HG02610 (cell line): ENCODE measurements around the gene GPC6.

Experiments used
- ATAC-seq: cut with Tn5 transposase; IDR thresholded peaks from one replicate; pipeline ENCODE4 v1.9.1; 2021; ENCODE audit warnings: mild to moderate bottlenecking, moderate library complexity; ENCODE audit not compliant: unreplicated experiment

GPC6 gene

GRCh38 chr13:94138831-94139230 lies 912.2 kb downstream of the GPC6 start:
- no peak for ATAC-seq

DNA sequence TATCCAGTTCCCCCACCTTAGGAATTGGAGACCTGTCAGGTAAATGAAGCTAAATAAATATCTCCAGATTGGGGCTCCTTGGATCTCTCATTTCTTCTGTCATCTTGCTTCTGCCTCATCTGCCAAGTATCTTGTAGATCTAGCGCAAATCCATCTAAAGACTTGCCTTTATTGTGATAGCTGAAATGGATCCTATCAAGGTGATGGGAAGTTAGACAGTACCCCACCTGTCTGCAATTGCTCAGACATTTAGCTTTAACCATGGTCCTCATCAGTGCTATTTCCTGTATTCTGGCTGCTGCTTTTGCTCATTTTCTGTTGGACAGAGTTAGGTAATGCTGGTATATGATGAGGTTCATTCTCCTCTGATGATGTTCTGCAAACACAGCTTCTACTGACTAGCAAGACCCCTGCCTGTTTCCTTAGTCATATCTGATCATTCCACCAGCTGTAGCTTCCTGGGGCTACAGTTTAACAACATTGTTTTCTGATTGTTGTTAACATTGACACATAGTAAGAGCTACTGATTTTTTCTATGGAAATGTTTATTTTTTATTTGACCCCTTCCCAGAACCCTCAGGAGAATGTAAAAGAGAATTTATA lies 912.9 kb downstream of the GPC6 start:
- ATAC-seq = no peak

DNA sequence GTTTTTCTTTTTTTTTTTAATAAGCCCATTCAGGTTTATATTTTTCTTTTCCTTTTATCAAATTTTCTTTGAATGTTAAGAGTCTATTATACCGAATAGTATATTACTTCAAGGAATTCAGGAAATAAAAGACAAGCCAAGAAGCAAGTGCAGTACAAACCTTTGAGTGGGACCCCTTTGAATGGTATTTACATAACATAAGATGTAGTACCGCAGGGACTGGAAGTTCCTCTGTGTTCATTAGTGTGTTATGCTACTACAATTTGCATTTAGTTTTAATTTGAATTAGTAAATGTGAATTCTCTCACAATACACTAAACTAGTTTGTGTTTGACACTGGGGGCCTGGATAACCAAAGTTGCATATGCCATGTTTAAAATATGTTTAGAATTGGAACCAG lies 913.4 kb downstream of the GPC6 start:
- no peak for ATAC-seq

- no peak for ATAC-seq
These were observed 913.9 kb downstream of the GPC6 start for GRCh38 chr13:94140511-94140910.

- no peak for ATAC-seq
These were observed 917.2 kb downstream of the GPC6 start for GRCh38 chr13:94143624-94144350.

GRCh38 chr13:94145966-94146365 lies 919.4 kb downstream of the GPC6 start:
- ATAC-seq = no peak

DNA sequence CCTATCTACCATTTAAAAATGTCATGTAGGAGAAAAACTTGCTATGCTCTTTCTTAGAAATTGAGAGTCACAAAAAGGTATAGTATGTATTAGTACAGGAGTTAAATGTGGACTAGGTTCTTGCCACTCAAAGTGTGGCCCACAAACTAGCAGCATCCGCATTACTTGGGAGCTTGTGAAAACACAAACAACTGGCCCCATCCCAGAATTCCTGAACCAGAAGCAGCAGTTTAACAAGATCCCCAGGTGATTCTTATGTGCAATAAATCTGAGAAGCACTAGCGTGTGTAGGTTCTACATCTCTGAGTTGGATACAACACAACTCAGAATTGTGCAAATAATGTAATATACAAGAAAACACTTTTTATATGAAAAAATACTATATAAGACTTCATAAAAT lies 927.0 kb downstream of the GPC6 start:
- no peak for ATAC-seq

- no peak for ATAC-seq
These were observed 927.8 kb downstream of the GPC6 start for GRCh38 chr13:94154367-94154766.

DNA sequence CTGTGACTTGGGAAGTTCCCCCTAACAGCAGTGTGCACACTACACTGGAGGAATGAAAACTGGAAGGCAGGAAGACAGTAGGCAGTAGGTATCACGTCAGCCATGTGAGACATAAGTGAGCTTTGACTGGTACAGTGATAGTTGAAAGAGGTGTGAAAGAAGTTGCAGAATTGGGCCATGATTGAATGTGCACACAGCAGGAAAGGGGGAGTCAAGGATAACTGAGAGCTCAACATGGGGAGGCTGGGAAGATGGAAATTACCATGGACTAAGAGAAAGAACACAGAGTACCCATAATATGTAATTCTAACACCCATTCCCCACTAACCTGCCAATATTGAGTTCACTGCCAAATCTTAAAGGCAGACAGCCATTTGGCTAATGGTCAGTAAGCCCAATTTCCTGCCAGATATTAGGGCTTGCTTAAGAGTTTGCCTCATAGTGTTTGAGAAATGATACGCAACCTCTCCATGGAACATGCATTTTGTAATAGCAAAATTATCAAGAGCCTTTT lies 931.2 kb downstream of the GPC6 start:
- ATAC-seq = no peak

GRCh38 chr13:94160875-94161274 lies 934.3 kb downstream of the GPC6 start:
- no peak for ATAC-seq

- no peak for ATAC-seq
These were observed 935.7 kb downstream of the GPC6 start for GRCh38 chr13:94162289-94162688.

- no peak for ATAC-seq
These were observed 936.9 kb downstream of the GPC6 start for GRCh38 chr13:94163535-94163934.

DNA sequence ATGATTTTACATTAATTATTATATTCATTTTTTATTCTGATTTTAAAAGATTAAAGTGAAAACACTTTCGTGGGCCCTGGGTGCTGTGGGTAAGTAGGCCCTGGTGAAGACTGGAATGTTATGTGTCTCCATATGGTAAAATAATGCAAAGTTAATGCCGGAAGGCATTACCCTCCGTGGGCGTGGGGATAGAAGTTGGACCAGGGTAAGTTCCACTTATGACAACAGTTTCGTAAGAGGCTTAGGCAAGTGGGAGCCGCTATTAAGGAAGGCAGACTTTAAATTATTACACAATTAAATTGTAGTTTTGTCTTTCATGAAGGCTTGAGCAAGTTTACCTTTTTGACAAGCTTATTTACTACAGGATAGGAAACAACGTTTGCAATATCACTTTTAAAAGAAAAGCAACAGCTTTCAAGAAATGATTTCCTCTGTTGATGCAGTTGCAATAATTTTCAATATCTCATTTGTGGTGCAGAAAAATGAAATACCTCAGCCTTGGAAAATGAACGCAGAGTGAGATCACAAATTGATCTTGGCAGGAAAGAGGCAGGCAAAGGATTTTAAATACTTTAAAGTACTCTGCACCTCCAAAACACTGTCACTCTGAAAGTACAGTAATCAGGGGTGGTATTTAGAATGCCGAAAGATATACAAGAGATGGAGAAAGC lies 942.3 kb downstream of the GPC6 start:
- no peak for ATAC-seq

DNA sequence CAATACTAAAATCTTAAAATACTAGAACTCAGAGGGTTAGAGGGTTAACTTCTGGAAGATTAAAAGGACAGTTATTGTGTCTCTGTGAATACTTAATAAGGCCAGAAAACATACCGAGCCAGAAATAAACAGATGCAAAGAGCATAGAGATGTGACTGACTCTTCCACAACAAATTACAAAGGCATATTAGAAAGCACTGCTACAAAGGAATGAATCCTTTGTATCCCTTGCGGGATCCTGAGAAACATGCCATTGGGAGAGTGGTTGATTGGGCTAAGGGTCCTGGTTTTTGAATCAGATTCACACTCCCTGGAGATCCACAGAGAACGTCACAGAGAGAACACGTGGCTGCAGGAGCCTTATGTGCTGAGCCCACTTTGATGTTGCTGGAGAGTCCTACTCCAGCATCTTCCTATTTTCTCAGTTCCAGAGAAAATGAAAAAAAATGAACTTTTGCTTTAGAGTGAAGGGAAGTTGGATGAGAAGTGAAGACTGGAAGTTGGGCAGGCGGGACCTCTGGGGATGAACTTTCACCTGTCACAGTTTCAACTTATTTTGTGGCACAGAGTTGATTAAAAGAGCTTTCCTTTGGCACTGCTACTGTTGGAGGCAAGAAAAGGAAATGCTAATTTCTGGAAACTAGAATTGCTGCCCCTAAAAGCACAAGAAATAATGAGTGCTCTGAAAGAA lies 943.0 kb downstream of the GPC6 start:
- ATAC-seq = no peak

DNA sequence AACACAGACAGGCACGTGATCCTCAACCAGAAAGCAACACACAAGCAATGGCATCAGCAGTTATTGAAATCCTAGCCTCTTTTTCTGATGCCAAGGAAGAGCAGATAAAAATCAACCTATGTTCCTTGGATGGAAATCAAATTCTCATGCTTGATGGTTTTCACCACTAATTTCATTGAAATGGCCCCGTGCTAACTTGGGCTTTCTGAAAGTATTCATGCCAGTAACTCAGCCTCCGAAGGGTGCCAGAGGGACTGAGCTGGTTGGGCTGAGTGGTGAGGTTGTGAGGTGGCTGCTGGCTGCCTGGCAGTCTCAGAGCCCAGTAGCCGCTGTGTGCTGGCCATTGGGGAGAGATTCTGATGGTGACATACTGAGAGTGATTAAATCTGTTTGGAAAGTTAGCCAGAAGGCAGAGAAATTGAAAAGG lies 943.6 kb downstream of the GPC6 start:
- ATAC-seq = no peak

DNA sequence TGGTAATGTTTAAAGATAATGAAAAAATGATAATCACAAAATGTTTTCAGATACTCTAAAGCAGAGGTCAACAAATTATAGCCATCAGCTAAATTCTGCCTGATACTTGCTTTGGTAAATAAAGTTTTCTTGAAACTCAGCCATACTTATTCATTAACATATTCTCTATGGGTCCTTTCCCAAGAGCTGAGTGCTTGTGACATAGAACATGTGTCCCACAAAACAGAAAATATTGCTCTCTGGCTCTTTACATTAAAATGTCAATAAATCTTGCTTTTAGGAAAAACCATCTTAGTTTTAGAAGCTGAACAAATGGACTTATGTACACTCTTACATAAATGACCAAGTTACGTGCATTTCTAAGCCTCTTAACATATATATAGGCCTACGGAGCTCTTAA lies 945.8 kb downstream of the GPC6 start:
- no peak for ATAC-seq

- no peak for ATAC-seq
These were observed 946.8 kb downstream of the GPC6 start for GRCh38 chr13:94173312-94173854.

- no peak for ATAC-seq
These were observed 947.4 kb downstream of the GPC6 start for GRCh38 chr13:94174009-94174408.

DNA sequence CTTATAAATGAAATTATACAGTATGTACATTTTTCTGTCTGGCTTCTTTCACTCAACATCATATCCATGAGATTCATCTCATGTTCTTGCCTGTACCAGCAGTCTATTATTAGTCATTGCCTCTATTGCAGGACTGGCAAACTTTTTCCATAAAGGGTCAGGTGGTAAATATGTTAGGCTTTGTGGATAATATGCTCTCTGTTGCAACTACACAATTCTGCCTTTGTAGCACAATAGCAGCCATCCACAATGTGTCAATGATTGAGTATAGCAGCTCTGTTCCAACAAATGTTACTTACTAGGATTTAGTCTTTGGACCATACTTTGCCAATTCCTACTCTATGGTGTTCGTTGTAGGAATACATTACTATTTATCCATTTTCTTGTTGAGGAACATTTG lies 948.5 kb downstream of the GPC6 start:
- ATAC-seq = no peak

DNA sequence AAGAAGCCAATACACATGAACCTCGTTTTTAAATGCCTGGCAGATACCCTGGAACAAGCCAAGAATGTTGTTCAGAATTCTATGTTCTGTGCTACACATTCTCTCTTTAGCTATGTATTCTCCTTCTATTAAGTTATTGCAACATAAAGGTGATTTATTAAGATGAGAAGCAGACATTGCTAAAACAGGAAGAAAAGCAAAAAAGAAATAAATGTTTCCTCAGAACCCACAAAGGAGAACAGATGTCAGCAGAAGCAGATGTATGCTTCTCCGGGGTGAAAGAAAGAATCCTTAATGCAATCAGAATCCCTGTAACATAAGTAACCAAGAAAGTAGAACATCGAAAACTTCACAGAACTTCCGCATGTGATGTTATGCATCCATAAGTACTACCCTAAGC lies 950.0 kb downstream of the GPC6 start:
- ATAC-seq = no peak

GRCh38 chr13:94177041-94177440 lies 950.4 kb downstream of the GPC6 start:
- ATAC-seq = no peak
